Keratinocyte (primary cell): ENCODE measurements around the gene LHPP. TPM values are rescaled to one million over a fixed set of nuclear protein-coding genes. Genes with fewer than 3 reads are reported as not detected.

ENCODE experiments used
- DNase-seq: peaks from one replicate; pipeline ENCODE4 v3.0.0-alpha.2; 2011; ENCODE audit warnings: low read depth, missing footprints, low spot score
- FAIRE-seq: peaks from 2 replicates; lab custom pipeline; 2011; peaks lifted over from hg19 to GRCh38; lab: Jason Lieb, UNC
- H2AFZ ChIP-seq: 2 replicates; pipeline ENCODE4 v1.6.0; 2012; ENCODE audit warnings: low read length, control low read depth, inconsistent platforms; ENCODE audit not compliant: control insufficient read depth
- H3K27ac ChIP-seq: 2 replicates; pipeline ENCODE4 v1.5.1; 2011; ENCODE audit warnings: low read length; ENCODE audit not compliant: control insufficient read depth, insufficient read depth
- H3K27me3 ChIP-seq: 3 replicates; pipeline ENCODE4 v1.6.0; 2011; ENCODE audit warnings: low read length; ENCODE audit not compliant: control insufficient read depth, insufficient read depth; ENCODE audit errors: extremely low read depth
- H3K36me3 ChIP-seq, 2 experiments: 2 replicates in 1 of 2; 3 replicates in 1 of 2; pipeline ENCODE4 v1.5.1; 2011; ENCODE audit warnings: low read length in 2 of 2, mild to moderate bottlenecking in 1 of 2; ENCODE audit not compliant: control insufficient read depth in 2 of 2, insufficient read depth in 2 of 2; ENCODE audit errors: extremely low read depth in 1 of 2
- H3K4me1 ChIP-seq: 3 replicates; pipeline ENCODE4 v1.5.1; 2011; ENCODE audit warnings: low read length; ENCODE audit not compliant: control insufficient read depth, insufficient read depth; ENCODE audit errors: extremely low read depth
- H3K4me2 ChIP-seq: 3 replicates; pipeline ENCODE4 v1.6.0; 2011; ENCODE audit warnings: low read depth, low read length; ENCODE audit not compliant: control insufficient read depth, insufficient read depth; ENCODE audit errors: extremely low read depth
- H3K4me3 ChIP-seq, 3 experiments: fragments of 200-600 bp in 1 of 3; sonication (generic) in 1 of 3; 2 replicates in 2 of 3; 3 replicates in 1 of 3; pipeline ENCODE4 v1.5.1; 2011 to 2016; ENCODE audit warnings: low read length in 3 of 3, mild to moderate bottlenecking in 3 of 3, control low read depth in 2 of 3, inconsistent platforms in 1 of 3, low read depth in 1 of 3, mixed read lengths in 1 of 3, mixed run types in 1 of 3, moderate library complexity in 1 of 3; ENCODE audit not compliant: control insufficient read depth in 2 of 3, insufficient read depth in 2 of 3; ENCODE audit errors: extremely low read depth in 1 of 3
- H3K79me2 ChIP-seq: 2 replicates; pipeline ENCODE4 v1.6.0; 2012; ENCODE audit warnings: low read length; ENCODE audit not compliant: control insufficient read depth, insufficient read depth
- H3K9ac ChIP-seq: 3 replicates; pipeline ENCODE4 v1.6.0; 2011; ENCODE audit warnings: low read length; ENCODE audit not compliant: control insufficient read depth, insufficient read depth; ENCODE audit errors: extremely low read depth
- H3K9me1 ChIP-seq: 3 replicates; pipeline ENCODE4 v1.6.0; 2011; ENCODE audit warnings: low read length; ENCODE audit not compliant: control insufficient read depth, insufficient read depth; ENCODE audit errors: extremely low read depth
- H3K9me3 ChIP-seq: 2 replicates; pipeline ENCODE4 v1.5.1; 2012; ENCODE audit warnings: low read depth, low read length; ENCODE audit not compliant: control insufficient read depth
- H4K20me1 ChIP-seq: 3 replicates; pipeline ENCODE4 v1.6.0; 2011; ENCODE audit warnings: low read length; ENCODE audit not compliant: control insufficient read depth, insufficient read depth; ENCODE audit errors: extremely low read depth
- EZH2 ChIP-seq: IDR thresholded peaks from one replicate; pipeline ENCODE4 v1.6.1; 2012; ENCODE audit warnings: inconsistent platforms, mild to moderate bottlenecking, low read length, moderate library complexity
- dilution Hi-C: fragments of 300-500 bp; cut with MboI; formaldehyde crosslinking; loops from one replicate; pipeline ENCODE4 v1.7.0; 2020; ENCODE audit warnings: low sequenced_read_pairs; ENCODE audit not compliant: extremely low pct_ligation_motif_present
- polyA plus RNA-seq, 5 experiments: library from polyadenylated mRNA; depleted of rRNA in 3 of 5; stranded (reverse) in 3 of 5; stranded (forward) in 1 of 5; unstranded in 1 of 5; fragments of >200 nt; gene quantifications; 1 replicate in 1 of 5; 2 replicates in 3 of 5; 3 replicates in 1 of 5; pipeline versions ENCODE4 v1.2.1 to v1.2.3, GENCODE V29; 2011 to 2012; ENCODE audit warnings: missing spikeins in 2 of 5, low read depth in 1 of 5, low replicate concordance in 1 of 5
- TF ChIP-seq, protein P1 (sequence below), 3 experiments: IDR thresholded peaks in 1 of 3; conservative IDR thresholded peaks in 1 of 3; optimal IDR thresholded peaks in 1 of 3; 2 replicates in 2 of 3; 3 replicates in 1 of 3; pipeline versions ENCODE3 to v1.5.1; 2011; ENCODE audit warnings: low read length in 3 of 3, mild to moderate bottlenecking in 3 of 3, moderate library complexity in 2 of 3, control low read depth in 1 of 3, inconsistent platforms in 1 of 3; ENCODE audit not compliant: insufficient read depth in 2 of 3; ENCODE audit errors: extremely low read depth in 1 of 3

The LHPP gene
- polyA plus RNA-seq, 1 donor (not counting 4 experiments of a cell fraction or from before 2014, with no cell fraction given): 13.1 TPM

DNA sequence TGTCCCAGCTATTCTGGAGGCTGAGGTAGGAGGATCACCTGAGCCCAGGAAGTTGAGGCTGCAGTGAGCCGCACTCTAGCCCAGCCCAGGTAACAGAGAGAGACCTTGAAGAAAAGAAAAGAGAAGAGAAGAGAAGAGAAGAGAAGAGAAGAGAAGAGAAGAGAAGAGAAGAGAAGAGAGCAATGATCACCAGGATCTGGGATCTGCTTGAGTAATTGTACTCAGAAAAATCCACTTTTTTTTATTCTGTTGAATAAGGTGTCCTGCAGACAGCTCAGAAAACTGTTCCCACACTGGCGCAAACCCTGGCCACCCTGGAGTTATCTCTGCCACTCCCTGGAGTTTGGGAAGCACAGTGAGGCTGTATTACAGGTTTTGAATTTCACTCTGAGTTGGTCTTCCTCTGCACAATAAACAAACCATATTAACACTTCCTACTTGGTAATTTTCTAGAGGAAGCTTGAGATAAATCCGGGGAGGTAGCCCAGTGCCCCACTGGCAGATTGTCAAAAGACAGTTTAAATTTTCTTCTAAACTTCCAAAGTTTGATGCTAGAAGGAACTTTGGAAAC is 33.3 kb upstream of the LHPP start:
- Histone ChIP-seq H3K4me1 (no peaks in the 10 kb centered on the region), H3K9ac (no peak overlapping the region), H4K20me1 (no peaks in the 10 kb centered on the region), H3K27me3 (no peaks in the 10 kb centered on the region), H3K9me3 (no peaks in the 10 kb centered on the region), H3K79me2 (no peaks in the 10 kb centered on the region), H3K36me3 (no peaks in the 10 kb centered on the region), H3K9me1 (no peaks in the 10 kb centered on the region), H3K27ac (no peak overlapping the region), H3K4me2 (no peak overlapping the region), H2AFZ (peak overlapping the region; percentile 31), H3K4me3 (no peak overlapping the region)
- TF ChIP-seq EZH2: no peak
- TF ChIP-seq, protein P1, sequence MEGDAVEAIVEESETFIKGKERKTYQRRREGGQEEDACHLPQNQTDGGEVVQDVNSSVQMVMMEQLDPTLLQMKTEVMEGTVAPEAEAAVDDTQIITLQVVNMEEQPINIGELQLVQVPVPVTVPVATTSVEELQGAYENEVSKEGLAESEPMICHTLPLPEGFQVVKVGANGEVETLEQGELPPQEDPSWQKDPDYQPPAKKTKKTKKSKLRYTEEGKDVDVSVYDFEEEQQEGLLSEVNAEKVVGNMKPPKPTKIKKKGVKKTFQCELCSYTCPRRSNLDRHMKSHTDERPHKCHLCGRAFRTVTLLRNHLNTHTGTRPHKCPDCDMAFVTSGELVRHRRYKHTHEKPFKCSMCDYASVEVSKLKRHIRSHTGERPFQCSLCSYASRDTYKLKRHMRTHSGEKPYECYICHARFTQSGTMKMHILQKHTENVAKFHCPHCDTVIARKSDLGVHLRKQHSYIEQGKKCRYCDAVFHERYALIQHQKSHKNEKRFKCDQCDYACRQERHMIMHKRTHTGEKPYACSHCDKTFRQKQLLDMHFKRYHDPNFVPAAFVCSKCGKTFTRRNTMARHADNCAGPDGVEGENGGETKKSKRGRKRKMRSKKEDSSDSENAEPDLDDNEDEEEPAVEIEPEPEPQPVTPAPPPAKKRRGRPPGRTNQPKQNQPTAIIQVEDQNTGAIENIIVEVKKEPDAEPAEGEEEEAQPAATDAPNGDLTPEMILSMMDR (optimal IDR thresholded peaks at IDR 0.05 in 1 of 3, IDR thresholded peaks at IDR 0.05 in 1 of 3, conservative IDR thresholded peaks at IDR 0.05 in 1 of 3; ENCODE audit: extremely low read depth in 1 of 3, insufficient read depth in 2 of 3, low read length in 3 of 3): no peak
- no peak for FAIRE-seq
- dilution Hi-C loops: no loop called here
- no peak for DNase-seq

DNA sequence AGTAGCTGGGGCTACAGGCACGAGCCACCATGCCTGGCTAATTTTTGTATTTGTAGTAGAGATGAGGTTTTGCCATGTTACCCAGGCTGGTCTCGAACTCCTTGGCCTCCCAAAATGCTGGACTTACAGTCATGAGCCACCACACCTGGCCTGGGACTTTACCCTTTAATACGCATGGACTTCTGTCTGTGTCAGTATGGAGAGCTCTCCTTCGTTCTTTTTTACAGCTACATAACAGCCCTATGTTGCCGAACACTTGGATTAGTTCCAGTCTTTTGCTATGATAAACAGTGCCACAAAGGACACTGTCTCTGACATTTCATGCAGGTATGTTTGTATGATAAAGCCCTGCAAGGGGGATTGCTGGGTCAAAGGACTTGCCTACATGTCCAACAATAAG is 32.0 kb upstream of the LHPP start:
- DNase-seq (no peak), FAIRE-seq (no peak)
- H3K4me3 ChIP-seq: no peak overlapping the region
- no peaks in the 10 kb centered on the region for H3K79me2 ChIP-seq
- H3K9me1 ChIP-seq: no peaks in the 10 kb centered on the region
- dilution Hi-C loops: no loop called here
- no peaks in the 10 kb centered on the region for H3K9me3 ChIP-seq
- H2AFZ ChIP-seq: no peak overlapping the region
- no peaks in the 10 kb centered on the region for H3K36me3 ChIP-seq
- H4K20me1 ChIP-seq: no peaks in the 10 kb centered on the region
- no peak overlapping the region for H3K27ac ChIP-seq
- H3K27me3 ChIP-seq: no peaks in the 10 kb centered on the region
- H3K4me1 ChIP-seq: peaks cover under 1% of the 10 kb centered on the region
- no peak overlapping the region for H3K4me2 ChIP-seq
- no peak for TF ChIP-seq EZH2
- TF ChIP-seq, protein P1 (optimal IDR thresholded peaks at IDR 0.05 in 1 of 3, IDR thresholded peaks at IDR 0.05 in 1 of 3, conservative IDR thresholded peaks at IDR 0.05 in 1 of 3; ENCODE audit: extremely low read depth in 1 of 3, insufficient read depth in 2 of 3, low read length in 3 of 3): no peak
- no peak overlapping the region for H3K9ac ChIP-seq
